K562 (cell line): Measurements from ENCODE around the gene KRT36. TPM values are rescaled to one million over a fixed set of nuclear protein-coding genes. Genes with fewer than 3 reads are reported as not detected.

Experiments
- ATF1 ChIP-seq, 2 experiments: fragments of 450-650 bp in 1 of 2; IDR thresholded peaks; 2 replicates each; pipeline ENCODE4 v1.6.1; 2016; ENCODE audit warnings: missing compliant biosample characterization in 1 of 2, missing genetic modification characterization in 1 of 2
- DACH1 ChIP-seq: fragments of 450-650 bp; IDR thresholded peaks from 2 replicates; pipeline ENCODE4 v1.6.1; 2018; ENCODE audit not compliant: partially characterized antibody
- E2F3 ChIP-seq: fragments of 250-450 bp; sonication (Bioruptor Pico); IDR thresholded peaks from 2 replicates; pipeline ENCODE4 v1.4.0; 2020; ENCODE audit warnings: mild to moderate bottlenecking
- NR2C2 ChIP-seq, 2 experiments: fragments of 200-800 bp in 1 of 2; sonication (Bioruptor generic) in 1 of 2; sonication (generic) in 1 of 2; formaldehyde crosslinking in 1 of 2; IDR thresholded peaks; 2 replicates each; pipeline versions ENCODE4 v1.6.1 to v1.8.0; 2016 to 2022; ENCODE audit warnings: mild to moderate bottlenecking in 1 of 2, missing compliant biosample characterization in 1 of 2, missing genetic modification characterization in 1 of 2, missing genetic modification reagents in 1 of 2
- POLR3G ChIP-seq: IDR thresholded peaks from 2 replicates; pipeline ENCODE4 v1.6.1; 2011; ENCODE audit not compliant: insufficient read length, insufficient replicate concordance; ENCODE audit errors: extremely low read depth
- PPARD ChIP-seq: fragments of 250-450 bp; sonication (Bioruptor Pico); IDR thresholded peaks from 2 replicates; pipeline ENCODE4 v1.8.0; 2022; ENCODE audit warnings: inconsistent platforms, mild to moderate bottlenecking, moderate library complexity
- ZNF24 ChIP-seq: fragments of 450-650 bp; IDR thresholded peaks from 2 replicates; pipeline ENCODE4 v1.6.1; 2016
- ZNF253 ChIP-seq: fragments of 250-450 bp; sonication (Bioruptor Pico); conservative IDR thresholded peaks from 2 replicates; pipeline ENCODE4 v1.6.1; 2021; ENCODE audit warnings: mild to moderate bottlenecking
- ZNF316 ChIP-seq: fragments of 450-650 bp; IDR thresholded peaks from 2 replicates; pipeline ENCODE4 v1.6.1; 2016
- ZNF507 ChIP-seq: conservative IDR thresholded peaks from 2 replicates; pipeline ENCODE4 v1.6.1; 2017; ENCODE audit warnings: missing genetic modification characterization, missing compliant biosample characterization
- ZNF511 ChIP-seq: sonication (generic); formaldehyde crosslinking; IDR thresholded peaks from 2 replicates; pipeline ENCODE4 v1.8.0; 2022; ENCODE audit warnings: mild to moderate bottlenecking, missing genetic modification reagents
- ZNF76 ChIP-seq: fragments of 250-450 bp; sonication (Bioruptor Pico); IDR thresholded peaks from 2 replicates; pipeline ENCODE4 v1.4.0; 2020; ENCODE audit warnings: mild to moderate bottlenecking, moderate library complexity, borderline replicate concordance
- ZNF778 ChIP-seq: fragments of 450-650 bp; formaldehyde crosslinking; IDR thresholded peaks from 2 replicates; pipeline ENCODE4 v1.4.0; 2020; ENCODE audit warnings: mild to moderate bottlenecking, moderate library complexity
- polyA plus RNA-seq, 8 experiments: library from polyadenylated mRNA; depleted of rRNA in 4 of 8; stranded (reverse) in 5 of 8; unstranded in 3 of 8; fragments of >200 nt; fragmentation: Nextera tagmentation in 2 of 8; fragmentation: Illumina TruSeq in 1 of 8; extraction: Ambion mirVana in 2 of 8; extraction: Trizol in 1 of 8; gene quantifications; 2 replicates each; pipeline versions ENCODE4 v1.2.1 to v1.2.3, GENCODE V29; 2011 to 2014; ENCODE audit warnings: inconsistent platforms in 1 of 8, missing spikeins in 1 of 8
- total RNA-seq, 7 experiments: library from RNA; depleted of rRNA in 6 of 7; stranded (reverse); fragments of >200 nt in 6 of 7; fragmentation: Illumina TruSeq in 2 of 7; extraction: Trizol in 2 of 7; gene quantifications; 2 replicates each; pipeline versions ENCODE4 v1.2.1 to v1.2.3, GENCODE V29; 2011 to 2021; ENCODE audit warnings: low replicate concordance in 1 of 7
- TF ChIP-seq, protein P1 (sequence below): sonication (generic); formaldehyde crosslinking; IDR thresholded peaks from 2 replicates; pipeline ENCODE4 v1.8.0; 2022; ENCODE audit warnings: mild to moderate bottlenecking, missing genetic modification reagents
- TF ChIP-seq, protein P2 (sequence below): sonication (generic); formaldehyde crosslinking; IDR thresholded peaks from 2 replicates; pipeline ENCODE4 v1.8.1; 2023; ENCODE audit warnings: missing genetic modification reagents, mild to moderate bottlenecking, borderline replicate concordance
- TF ChIP-seq, protein P3 (sequence below): sonication (generic); formaldehyde crosslinking; IDR thresholded peaks from 2 replicates; pipeline ENCODE4 v1.8.0; 2022; ENCODE audit warnings: mild to moderate bottlenecking, missing genetic modification reagents

Gene KRT36
- total and polyA plus RNA-seq, 9 of the 15 experiments (the other 6 are each of a cell fraction or from before 2014, with no cell fraction given): 0.04 TPM; not detected in 8

DNA sequence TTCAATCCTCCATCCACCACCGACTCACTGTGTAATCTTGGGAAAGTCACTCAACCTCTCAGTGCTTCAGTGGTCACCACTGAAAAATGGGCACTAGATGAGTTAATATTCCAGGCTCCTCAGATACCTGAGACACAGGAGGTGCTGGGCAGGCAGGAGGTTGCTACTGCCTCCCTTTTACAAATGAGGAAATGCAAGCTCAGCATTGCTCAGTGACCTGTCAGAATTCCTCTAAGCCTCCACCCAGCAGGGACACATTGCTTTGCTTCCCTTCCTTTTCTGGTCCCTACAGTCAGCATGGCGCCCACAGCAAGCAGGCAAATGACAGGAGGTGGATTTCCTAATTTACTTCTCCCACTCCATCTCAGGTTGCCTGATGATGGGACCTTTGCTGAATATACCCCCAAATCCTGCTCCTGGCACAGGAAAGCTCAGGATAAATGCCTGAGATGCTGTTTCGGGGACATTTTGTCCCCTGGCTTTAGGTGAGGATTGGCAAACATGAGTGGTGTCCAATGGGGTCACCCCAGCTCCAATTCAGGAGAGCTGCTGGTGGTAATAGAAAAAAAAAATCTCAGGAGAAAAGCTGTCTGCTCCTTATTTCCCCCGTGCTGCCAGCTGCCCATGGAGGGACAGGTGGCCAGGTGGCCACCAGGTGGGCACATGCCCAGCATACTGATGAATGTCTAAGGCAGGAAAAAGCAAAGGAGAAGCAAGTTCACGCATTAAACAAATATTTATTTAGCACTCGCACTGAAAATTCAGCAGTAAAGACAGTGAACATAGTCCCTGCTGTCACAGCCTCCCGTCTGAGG is 20.7 kb upstream of the KRT36 start (continued):
- TF ChIP-seq, protein P1, sequence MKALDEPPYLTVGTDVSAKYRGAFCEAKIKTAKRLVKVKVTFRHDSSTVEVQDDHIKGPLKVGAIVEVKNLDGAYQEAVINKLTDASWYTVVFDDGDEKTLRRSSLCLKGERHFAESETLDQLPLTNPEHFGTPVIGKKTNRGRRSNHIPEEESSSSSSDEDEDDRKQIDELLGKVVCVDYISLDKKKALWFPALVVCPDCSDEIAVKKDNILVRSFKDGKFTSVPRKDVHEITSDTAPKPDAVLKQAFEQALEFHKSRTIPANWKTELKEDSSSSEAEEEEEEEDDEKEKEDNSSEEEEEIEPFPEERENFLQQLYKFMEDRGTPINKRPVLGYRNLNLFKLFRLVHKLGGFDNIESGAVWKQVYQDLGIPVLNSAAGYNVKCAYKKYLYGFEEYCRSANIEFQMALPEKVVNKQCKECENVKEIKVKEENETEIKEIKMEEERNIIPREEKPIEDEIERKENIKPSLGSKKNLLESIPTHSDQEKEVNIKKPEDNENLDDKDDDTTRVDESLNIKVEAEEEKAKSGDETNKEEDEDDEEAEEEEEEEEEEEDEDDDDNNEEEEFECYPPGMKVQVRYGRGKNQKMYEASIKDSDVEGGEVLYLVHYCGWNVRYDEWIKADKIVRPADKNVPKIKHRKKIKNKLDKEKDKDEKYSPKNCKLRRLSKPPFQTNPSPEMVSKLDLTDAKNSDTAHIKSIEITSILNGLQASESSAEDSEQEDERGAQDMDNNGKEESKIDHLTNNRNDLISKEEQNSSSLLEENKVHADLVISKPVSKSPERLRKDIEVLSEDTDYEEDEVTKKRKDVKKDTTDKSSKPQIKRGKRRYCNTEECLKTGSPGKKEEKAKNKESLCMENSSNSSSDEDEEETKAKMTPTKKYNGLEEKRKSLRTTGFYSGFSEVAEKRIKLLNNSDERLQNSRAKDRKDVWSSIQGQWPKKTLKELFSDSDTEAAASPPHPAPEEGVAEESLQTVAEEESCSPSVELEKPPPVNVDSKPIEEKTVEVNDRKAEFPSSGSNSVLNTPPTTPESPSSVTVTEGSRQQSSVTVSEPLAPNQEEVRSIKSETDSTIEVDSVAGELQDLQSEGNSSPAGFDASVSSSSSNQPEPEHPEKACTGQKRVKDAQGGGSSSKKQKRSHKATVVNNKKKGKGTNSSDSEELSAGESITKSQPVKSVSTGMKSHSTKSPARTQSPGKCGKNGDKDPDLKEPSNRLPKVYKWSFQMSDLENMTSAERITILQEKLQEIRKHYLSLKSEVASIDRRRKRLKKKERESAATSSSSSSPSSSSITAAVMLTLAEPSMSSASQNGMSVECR (CRISPR knock-in tag): no peak
- TF ChIP-seq POLR3G (no peak), NR2C2 (CRISPR knock-in tag; IDR thresholded peaks at IDR 0.05) (no peak), NR2C2 (tag; IDR thresholded peaks at IDR 0.05) (no peak), ZNF316 (peak; percentile 99), E2F3 (CRISPR knock-in tag) (no peak), ZNF24 (no peak), ZNF253 (no peak), ZNF511 (CRISPR knock-in tag) (no peak), ZNF76 (CRISPR knock-in tag) (no peak), ZNF778 (CRISPR knock-in tag) (no peak), ZNF507 (tag) (no peak), ATF1 (CRISPR knock-in tag; IDR thresholded peaks at IDR 0.05) (no peak), ATF1 (tag; IDR thresholded peaks at IDR 0.05) (no peak), PPARD (CRISPR knock-in tag) (no peak), DACH1 (no peak)
- TF ChIP-seq, protein P2, sequence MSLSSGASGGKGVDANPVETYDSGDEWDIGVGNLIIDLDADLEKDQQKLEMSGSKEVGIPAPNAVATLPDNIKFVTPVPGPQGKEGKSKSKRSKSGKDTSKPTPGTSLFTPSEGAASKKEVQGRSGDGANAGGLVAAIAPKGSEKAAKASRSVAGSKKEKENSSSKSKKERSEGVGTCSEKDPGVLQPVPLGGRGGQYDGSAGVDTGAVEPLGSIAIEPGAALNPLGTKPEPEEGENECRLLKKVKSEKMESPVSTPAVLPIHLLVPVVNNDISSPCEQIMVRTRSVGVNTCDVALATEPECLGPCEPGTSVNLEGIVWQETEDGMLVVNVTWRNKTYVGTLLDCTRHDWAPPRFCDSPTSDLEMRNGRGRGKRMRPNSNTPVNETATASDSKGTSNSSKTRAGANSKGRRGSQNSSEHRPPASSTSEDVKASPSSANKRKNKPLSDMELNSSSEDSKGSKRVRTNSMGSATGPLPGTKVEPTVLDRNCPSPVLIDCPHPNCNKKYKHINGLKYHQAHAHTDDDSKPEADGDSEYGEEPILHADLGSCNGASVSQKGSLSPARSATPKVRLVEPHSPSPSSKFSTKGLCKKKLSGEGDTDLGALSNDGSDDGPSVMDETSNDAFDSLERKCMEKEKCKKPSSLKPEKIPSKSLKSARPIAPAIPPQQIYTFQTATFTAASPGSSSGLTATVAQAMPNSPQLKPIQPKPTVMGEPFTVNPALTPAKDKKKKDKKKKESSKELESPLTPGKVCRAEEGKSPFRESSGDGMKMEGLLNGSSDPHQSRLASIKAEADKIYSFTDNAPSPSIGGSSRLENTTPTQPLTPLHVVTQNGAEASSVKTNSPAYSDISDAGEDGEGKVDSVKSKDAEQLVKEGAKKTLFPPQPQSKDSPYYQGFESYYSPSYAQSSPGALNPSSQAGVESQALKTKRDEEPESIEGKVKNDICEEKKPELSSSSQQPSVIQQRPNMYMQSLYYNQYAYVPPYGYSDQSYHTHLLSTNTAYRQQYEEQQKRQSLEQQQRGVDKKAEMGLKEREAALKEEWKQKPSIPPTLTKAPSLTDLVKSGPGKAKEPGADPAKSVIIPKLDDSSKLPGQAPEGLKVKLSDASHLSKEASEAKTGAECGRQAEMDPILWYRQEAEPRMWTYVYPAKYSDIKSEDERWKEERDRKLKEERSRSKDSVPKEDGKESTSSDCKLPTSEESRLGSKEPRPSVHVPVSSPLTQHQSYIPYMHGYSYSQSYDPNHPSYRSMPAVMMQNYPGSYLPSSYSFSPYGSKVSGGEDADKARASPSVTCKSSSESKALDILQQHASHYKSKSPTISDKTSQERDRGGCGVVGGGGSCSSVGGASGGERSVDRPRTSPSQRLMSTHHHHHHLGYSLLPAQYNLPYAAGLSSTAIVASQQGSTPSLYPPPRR (CRISPR knock-in tag): no peak
- TF ChIP-seq, protein P3, sequence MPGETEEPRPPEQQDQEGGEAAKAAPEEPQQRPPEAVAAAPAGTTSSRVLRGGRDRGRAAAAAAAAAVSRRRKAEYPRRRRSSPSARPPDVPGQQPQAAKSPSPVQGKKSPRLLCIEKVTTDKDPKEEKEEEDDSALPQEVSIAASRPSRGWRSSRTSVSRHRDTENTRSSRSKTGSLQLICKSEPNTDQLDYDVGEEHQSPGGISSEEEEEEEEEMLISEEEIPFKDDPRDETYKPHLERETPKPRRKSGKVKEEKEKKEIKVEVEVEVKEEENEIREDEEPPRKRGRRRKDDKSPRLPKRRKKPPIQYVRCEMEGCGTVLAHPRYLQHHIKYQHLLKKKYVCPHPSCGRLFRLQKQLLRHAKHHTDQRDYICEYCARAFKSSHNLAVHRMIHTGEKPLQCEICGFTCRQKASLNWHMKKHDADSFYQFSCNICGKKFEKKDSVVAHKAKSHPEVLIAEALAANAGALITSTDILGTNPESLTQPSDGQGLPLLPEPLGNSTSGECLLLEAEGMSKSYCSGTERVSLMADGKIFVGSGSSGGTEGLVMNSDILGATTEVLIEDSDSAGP: no peak
